GM20431 (cell line): ENCODE measurements around the gene ABCC4.
"Not testable (repeated sequence)": the region's sequence is repeated elsewhere in the genome, so short reads cannot be mapped to it uniquely, and the experiment has no call there.

Experiments used
- in situ Hi-C: fragments of 300-500 bp; cut with MseI, MboI; formaldehyde crosslinking; loops from one replicate; pipeline ENCODE4 v1.15.0; 2020; ENCODE audit warnings: low sequenced_read_pairs; ENCODE audit not compliant: unreplicated experiment

The ABCC4 gene

DNA sequence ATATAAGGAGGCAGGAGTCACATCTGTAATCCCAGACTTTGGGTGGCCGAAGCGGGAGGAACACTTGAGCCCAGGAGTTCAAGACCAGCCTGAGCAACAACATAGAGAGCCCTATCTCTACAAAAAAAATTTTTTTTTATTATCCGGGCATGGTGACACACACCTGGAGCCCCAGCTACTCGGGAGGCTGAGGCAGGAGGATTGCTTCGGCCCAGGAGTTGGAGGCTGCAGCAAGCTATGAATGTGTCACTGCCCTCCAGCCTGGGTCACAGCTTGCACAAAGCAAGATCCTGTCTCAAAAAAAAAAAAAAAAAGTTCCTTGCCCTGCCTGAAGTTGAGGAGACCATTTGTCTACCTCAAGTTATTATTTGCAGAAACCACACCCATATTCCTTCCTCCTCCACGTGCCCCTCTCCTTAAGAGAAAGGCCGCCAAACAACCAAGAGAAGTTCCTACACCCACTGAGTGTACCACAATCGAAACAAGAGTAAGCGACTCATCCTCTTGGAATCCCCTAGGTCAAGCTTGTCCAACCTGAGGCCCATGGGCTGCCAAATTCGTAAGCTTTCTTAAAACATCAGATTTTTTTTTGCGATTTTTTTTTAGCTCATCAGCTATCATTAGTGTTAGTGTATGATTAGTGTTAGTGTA, 2.2 kb downstream of the ABCC4 start:
- in situ Hi-C loops: no loop called here

DNA sequence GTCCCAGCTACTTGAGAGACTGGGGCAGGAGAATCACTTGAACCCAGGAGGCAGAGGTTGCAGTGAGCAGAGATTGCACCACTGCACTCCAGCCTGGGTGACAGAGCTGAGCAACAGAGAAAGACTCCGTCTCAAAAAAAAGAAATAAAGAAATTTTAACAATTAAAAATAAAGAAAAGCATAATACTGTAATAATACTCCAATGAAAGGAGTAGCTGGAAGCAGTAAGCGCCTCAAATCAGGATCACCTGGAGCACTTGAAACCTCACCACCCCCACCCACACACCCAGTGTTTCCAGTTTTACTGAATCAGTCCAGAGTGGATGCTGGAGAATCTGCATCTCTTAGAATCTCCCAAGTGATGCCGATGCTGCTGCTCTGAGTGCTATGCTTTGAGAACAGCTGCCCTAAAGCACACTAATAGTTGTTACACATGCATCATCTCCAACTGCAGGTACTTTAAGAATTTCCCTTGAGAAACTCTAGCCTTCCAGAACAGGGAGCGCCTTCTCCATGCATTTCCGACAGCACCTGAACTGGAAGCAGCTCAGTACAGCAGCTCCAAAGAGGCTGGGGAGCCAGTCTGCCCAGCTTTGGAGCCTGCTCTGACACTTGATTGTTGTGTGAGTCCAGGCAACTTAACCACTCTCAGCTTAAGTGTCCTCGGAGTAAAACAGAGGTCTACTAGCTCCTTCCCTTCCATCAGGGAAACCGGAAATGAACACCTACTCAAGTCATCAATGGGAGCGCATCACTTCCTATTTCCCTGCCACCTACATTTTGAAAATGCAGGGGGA, 2.9 kb downstream of the ABCC4 start:
- in situ Hi-C loops: no loop called here

DNA sequence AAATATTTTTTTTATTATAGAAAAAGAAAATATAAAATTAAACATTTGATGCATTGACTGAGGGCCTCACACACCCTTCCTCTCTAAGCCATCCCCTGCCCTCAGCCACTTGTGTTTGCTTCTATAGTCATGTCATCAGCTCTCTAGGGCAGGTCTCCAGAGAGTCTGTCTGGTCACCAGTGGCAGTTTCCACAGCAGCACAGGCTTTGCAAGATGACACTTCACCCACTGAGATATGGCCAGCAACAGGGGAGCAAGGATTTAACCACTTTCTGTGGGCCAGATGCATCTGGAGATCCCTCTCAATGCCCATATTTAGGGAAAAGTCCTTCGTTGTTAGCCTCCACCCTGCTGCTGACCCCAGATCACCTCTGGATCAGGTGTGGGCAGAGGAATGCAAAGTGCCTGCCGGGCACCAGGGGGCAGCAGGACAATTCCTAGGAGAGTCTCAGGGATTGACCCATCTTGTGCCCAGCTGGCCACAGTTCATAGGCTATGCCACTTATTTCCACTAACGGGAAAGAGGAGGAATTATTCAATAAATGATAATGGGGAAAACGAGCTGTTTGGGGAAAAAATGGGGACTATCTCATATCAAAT, 4.8 kb downstream of the ABCC4 start:
- in situ Hi-C loops: no loop called here

DNA sequence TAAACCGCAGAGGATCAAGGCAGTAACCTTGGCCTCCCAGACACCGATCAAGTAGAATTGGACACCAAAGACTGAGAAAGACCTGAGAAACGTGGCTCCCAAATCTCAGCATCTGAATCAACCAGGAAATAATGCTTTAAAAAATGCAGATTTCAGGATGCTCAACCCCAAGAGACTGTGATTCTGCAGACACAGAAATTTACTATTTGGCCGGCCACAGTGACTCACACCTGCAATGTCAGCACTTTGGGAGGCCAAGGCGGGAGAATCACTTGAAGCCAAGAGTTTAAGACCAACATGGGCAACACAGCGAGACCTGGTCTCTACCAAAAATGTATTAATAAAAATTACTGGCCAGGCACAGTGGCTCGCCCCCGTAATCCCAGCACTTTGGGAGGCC, 6.2 kb downstream of the ABCC4 start:
- in situ Hi-C loops: no loop called here

DNA sequence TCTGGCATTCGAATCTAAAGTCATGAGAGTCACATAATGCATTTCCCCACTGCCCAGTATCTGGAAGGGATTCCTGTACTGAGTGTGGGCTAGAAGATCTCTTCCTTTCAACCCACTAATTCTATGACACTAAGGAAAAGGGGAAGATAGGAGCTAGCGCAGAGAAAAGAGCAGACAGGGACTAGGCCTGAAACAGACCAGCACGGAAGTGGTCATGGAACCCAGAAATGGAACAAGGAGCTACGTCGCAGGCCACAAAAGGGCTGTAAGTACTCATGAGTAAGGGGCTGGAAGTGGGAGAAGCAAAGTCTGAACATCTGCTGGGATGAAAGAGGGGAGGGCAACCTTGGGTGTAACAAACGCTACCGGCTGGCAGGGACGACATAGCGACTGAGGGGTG, 8.6 kb downstream of the ABCC4 start:
- in situ Hi-C loops: no loop called here

DNA sequence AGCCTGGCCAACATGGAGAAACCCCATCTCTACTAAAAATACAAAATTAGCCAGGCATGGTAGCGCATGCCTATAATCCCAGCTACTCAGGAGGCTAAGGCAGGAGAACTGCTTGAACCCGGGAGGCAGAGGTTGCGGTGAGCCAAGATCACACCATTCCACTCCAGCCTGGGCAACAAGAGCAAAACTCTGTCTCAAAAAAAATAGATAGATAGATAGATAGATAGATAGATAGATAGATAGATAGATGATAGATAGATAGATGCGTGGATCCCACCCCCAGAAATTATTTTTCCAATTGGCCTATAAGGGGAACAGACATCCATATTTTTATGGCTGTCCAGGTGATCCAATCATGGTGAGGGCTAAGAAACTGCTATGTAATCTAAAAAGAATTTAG, 11.3 kb downstream of the ABCC4 start:
- in situ Hi-C loops: not testable (repeated sequence)

DNA sequence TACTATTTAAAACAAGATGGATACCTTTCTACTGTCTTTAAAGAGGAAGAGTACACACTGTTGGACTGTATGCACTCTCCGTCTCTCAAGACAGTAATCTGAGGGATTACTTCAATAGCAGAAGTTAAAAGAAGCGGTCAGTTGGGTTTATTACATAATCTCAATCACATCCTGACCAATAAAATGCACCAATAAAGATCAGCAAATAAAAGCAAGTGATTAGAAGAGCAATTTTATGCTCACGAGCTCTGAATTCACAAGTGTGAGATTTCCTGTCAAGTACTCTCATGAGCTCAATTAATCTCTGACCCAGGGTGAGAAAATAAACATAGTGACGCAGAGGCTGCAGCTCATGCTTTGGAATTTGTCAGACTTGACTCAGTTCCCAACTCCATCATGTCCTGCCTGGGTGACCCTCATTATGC, 12.2 kb downstream of the ABCC4 start:
- in situ Hi-C loops: no loop called here

DNA sequence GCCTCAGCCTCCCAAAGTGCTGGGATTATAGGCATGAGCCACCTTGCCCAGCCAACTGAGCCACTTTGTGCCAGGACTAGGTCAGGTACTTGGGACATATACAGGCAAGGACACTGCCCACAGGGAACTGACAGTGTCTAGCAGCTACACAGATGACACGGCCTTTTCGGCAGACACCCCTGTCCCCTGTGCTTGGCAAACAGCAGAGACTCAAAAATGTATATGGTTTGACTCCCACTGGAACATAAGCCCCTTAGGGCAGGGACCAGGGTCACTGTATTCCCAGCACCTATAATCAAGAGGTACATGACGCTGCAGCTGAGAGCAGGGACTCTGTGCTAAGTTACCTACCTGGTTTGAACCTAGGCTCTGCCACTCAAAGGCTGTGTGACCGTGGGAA, 16.8 kb downstream of the ABCC4 start:
- in situ Hi-C loops: no loop called here

DNA sequence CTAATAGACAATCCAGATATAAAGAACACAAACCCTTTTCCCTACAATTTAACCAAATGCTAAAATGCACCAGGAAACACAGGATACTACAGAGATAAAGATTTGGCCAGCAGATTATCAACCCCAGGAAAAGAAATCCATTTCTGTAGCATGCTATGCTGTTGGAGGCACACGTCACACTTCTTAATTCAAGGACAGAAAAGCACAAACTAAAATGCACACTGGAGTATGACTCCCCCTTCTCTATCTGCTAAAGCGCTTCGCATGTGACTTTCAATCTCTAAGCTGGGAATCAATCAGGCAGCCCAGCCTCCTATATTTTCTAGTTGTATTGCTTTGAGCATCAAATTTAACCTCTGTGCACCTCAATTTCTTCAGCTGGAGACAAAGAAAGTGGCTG, 22.2 kb downstream of the ABCC4 start:
- in situ Hi-C loops: no loop called here

DNA sequence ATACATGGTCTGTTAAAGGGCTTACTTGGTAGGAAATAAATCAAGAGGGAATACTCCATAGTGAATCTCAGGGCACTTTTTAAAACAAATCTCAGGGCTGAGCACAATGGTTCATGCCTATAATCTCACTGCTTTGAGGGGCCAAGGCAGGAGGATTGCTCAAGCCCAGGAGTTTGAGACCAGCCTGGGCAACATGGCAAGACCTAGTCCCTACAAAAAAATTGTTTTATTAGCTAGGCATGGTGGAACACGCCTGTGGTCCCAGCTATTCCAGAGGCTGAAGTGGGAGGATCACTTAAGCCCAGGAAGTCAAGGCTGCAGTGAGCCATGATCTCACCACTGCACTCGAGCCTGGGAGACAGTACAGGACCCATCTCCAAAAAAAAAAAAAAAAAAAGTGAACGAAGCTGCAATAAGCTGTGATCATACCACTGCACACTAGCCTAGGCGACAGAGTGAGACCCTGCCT, 25.2 kb downstream of the ABCC4 start:
- in situ Hi-C loops: no loop called here

DNA sequence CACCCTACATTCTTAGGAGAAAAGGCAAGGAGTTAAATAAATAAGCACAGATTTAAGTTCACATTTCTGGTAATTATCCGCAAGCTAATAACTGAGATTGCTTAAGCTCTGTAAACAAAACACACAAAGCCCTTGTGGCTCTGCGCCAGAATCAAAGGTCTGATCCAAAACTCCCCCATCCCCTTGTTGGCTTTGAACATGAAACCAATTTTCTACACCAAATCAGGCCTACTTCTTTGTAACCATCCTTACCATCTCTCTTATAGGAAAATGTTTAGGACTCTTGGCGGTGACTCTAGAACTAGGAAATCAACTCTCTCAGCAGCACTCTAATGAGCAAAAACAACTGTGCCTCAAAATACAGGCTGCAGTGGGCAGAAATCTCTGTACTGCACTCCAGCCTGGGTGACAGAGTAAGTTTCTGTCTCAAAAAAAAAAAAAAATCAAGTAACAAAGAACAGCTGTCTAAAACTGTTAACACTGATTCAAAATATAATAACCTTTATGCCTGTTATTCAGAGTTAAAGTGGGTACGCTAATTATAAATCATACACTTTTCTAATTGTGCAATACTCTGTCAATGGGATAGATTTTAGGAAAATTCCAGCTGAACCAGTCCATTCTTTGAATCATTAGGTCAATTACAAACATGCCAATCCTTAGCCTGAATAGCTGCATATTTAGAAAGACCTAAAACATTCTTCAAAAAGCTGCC, 25.8 kb downstream of the ABCC4 start:
- in situ Hi-C loops: no loop called here

DNA sequence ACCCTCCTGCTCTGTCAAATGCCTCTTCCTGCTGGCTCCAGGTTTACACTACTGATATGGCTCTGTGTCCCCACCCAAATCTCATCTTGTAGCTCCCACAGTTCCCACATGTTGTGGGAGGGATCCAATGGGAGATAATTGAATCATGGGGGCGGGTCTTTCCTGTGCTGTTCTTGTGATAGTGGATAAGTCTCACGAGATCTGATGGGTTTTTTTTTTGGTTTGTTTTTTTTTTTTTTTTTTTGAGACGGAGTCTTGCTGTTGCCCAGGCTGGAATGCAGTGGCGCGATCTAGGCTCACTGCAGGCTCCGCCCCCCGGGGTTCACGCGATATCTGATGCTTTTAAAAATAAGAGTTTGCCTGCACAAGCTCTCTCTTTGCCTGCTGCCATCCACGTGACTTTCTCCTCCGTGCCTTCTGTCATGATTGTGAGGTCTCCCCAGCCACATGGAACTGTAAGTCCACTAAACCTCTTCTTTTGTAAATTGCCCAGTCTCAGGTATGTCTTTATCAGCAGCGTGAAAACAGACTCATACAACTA, 27.6 kb downstream of the ABCC4 start:
- in situ Hi-C loops: not testable (repeated sequence)

DNA sequence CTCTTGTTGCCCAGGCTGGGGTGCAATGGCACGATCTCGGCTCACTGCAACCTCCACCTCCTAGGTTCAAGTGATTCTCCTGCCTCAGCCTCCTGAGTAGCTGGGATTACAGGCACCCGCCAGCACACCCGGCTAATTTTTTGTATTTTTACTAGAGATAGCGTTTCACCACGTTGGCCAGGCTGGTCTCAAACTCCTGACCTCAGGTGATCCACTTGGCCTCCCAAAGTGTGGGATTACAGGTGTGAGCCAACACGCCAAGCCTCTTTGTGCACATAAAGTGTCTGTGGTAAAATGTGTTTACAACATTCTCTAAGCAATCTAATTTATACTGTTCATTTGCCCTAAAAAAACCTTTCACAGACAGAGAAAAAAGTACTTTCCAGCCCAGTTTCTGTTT, 29.2 kb downstream of the ABCC4 start:
- in situ Hi-C loops: not testable (repeated sequence)

DNA sequence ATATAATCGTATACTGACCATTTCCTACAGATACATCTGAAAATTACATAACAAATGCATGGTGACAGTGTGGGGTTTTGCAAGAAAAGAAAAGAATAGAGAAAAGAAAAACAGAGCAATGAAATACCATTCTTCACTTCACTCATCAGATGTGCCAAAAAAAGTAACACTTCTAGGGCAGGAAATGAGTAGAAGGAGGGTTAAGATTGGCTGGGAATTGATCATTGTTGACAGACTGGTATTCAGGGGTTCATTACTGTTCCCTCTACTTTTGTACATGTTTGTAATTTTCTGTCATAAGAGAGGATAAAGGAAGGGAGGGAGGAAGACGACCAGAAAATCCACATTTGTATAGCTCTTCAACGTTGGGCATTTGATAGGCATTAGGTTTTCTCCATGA, 31.5 kb downstream of the ABCC4 start:
- in situ Hi-C loops: no loop called here

DNA sequence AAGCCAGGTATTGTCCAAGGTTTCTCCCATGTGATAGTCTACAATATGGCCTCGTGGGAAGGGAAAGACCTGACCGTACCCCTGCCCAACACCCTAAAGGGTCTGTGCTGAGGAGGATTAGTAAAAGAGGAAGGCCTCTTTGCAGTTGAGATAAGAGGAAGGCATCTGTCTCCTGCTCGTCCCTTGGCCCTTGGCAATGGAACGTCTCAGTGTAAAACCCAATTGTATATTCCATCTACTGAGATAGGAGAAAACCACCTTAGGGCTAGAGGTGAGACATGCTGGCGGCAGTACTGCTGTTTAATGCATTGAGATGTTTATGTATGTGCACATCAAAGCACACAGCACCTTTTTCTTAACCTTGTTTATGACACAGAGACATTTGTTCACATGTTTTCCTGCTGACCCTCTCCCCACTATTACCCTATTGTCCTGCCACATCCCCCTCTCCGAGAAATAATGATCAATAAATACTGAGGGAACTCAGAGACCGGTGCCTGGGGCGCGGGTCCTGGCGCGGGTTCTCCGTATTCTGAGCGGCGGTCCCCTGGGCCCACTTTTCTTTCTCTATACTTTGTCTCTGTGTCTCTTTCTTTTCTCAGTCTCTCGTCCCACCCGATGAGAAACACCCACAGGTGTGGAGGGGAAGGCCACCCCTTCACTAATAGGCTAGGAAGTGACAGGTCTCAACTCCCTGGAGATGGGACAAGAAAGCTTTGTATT, 32.7 kb downstream of the ABCC4 start:
- in situ Hi-C loops: not testable (repeated sequence)

DNA sequence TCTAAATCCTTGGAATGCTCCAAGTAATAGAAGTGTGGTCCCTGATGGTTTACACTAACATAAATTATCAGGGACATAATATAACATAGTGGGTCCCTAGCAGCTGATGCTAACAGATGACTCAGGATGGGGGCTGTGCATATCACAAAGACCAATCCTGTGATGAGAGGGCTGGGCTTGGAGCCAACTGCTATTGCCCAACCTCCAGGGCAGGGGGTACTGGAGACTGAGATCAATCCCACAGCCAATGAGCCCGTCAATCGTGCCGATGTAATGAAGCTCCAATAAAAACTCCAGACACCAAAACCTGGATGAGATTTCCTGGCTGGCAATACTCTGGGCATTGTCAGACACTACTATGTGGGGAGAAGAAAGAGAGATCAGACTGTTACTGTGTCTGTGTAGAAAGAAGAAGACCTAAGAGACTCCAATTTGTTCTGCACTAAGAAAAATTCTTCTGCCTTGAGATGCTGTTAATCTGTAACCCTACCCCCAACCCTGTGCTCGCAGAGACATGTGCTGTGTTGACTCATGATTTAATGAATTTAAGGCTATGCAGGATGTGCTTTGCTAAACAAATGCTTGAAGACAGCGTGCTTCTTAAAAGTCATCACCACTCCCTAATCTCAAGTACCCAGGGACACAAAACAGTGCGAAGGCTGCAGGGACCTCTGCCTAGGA, 33.4 kb downstream of the ABCC4 start:
- in situ Hi-C loops: no loop called here

DNA sequence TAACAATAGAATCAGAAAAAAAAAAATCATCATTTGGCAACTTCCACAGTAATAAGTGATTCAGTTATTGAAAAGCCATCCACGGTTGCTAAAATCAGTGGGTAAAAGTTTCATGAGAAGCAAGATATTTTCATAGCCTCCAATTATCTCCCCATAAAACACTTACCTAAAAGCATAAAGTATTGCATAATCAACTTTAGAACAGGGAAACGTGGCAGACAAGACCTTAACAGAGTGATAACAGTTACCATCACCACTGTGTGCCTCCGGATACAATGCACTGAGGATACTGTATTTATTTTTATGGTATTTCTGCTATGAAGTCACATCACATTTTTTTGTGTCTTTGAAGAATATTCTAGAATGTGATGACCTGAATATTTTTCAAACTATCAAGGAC, 37.0 kb downstream of the ABCC4 start:
- in situ Hi-C loops: no loop called here

DNA sequence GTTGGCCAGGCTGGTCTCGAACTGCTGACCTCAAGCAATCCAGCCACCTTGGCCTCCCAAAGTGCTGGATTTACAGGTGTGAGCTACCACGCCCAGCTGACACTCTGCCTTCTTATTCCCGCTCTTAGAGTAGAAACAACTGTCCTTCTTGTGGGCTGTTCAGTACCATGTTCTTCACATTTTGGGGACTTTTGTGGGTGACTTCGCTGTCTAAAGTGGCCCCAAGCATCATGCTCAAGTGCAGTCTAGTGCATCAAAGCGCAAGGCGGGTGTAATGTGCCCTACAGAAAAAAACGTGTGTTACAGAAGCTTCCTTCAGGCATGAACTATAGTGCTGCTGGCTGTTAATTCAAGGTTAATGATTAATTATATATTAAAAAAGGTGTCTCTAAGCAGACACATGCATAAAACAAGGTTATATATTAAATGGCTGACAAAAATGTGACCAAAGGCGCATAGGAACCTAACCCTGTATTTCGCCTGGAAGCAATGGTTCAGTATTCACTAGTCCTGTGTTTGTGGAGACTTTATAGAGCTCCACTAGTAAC, 38.3 kb downstream of the ABCC4 start:
- in situ Hi-C loops: no loop called here

DNA sequence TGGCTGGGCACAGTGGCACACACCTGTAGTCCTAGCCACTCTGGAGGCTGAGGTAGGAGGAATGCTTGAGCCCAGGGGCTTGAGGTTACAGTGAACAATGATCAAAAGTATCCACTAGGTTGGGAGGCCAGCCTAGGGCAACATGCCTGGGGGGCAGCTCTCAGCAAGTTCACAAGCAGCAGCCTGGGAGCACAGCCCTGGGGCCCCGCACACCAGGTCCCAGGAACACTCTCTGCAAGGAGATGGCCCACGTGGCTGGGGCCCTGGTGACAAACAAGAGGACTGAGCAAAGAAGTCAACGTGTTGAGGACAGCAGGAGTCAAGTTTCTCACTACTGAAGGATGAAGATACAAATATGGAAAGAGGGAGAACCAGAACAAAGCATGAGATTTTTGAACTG, 39.3 kb downstream of the ABCC4 start:
- in situ Hi-C loops: no loop called here
